GM18870 (cell line): ENCODE measurements around the gene GAS7.
"Not testable (repeated sequence)": the region's sequence is repeated elsewhere in the genome, so short reads cannot be mapped to it uniquely, and the experiment has no call there.

Source experiments
- ATAC-seq: cut with Tn5 transposase; IDR thresholded peaks from one replicate; pipeline ENCODE4 v1.9.1; 2021; ENCODE audit warnings: moderate library complexity; ENCODE audit not compliant: unreplicated experiment

GAS7 gene

GRCh38 chr17:9922012-9922848 is 276.2 kb downstream of the GAS7 start:
- no peak for ATAC-seq

GRCh38 chr17:9921216-9921615 is 277.2 kb downstream of the GAS7 start:
- not testable (repeated sequence) for ATAC-seq

GRCh38 chr17:9918804-9919352 is 279.5 kb downstream of the GAS7 start:
- no peak for ATAC-seq

- no peak for ATAC-seq
Measured at GRCh38 chr17:9918352-9918751, 280.1 kb downstream of the GAS7 start.

GRCh38 chr17:9917801-9918200 is 280.6 kb downstream of the GAS7 start:
- ATAC-seq: no peak

- ATAC-seq: no peak
Measured at GRCh38 chr17:9917131-9917530, 281.3 kb downstream of the GAS7 start.

GRCh38 chr17:9916108-9916507 is 282.3 kb downstream of the GAS7 start:
- no peak for ATAC-seq

- no peak for ATAC-seq
Measured at GRCh38 chr17:9913476-9913875, 284.9 kb downstream of the GAS7 start.

GRCh38 chr17:9912121-9913099 is 286.0 kb downstream of the GAS7 start:
- no peak for ATAC-seq

GRCh38 chr17:9911089-9911488 is 287.3 kb downstream of the GAS7 start:
- ATAC-seq: no peak

- no peak for ATAC-seq
Measured at GRCh38 chr17:9908649-9909042, 289.8 kb downstream of the GAS7 start.

GRCh38 chr17:9907883-9908648 is 290.3 kb downstream of the GAS7 start:
- no peak for ATAC-seq

- ATAC-seq: no peak
Measured at GRCh38 chr17:9907131-9907530, 291.3 kb downstream of the GAS7 start.

GRCh38 chr17:9906616-9907015 is 291.8 kb downstream of the GAS7 start:
- no peak for ATAC-seq

GRCh38 chr17:9905902-9906301 is 292.5 kb downstream of the GAS7 start:
- ATAC-seq: no peak

GRCh38 chr17:9905078-9905415 is 293.4 kb downstream of the GAS7 start, which contains the start of gene RCVRN:
TSS of gene RCVRN (minus strand) at chr17:9905271. CDS start at chr17:9905180, 91 bp downstream.
- ATAC-seq: no peak

- no peak for ATAC-seq
Measured at GRCh38 chr17:9904277-9905077, 293.9 kb downstream of the GAS7 start.

GRCh38 chr17:9902120-9902519 is 296.3 kb downstream of the GAS7 start:
- no peak for ATAC-seq

GRCh38 chr17:9900784-9901183 is 297.6 kb downstream of the GAS7 start:
- no peak for ATAC-seq

GRCh38 chr17:9900044-9900594 is 298.3 kb downstream of the GAS7 start:
- no peak for ATAC-seq
